Suppressor macrophage (primary cell): ENCODE results near the gene ZNF418.
"Not testable (repeated sequence)": the region's sequence is repeated elsewhere in the genome, so short reads cannot be mapped to it uniquely, and the experiment has no call there.

Experiments
- DNase-seq, 4 experiments: peaks; one replicate each; pipeline ENCODE4 v3.0.0-alpha.2; 2020 to 2022

Gene ZNF418

DNA sequence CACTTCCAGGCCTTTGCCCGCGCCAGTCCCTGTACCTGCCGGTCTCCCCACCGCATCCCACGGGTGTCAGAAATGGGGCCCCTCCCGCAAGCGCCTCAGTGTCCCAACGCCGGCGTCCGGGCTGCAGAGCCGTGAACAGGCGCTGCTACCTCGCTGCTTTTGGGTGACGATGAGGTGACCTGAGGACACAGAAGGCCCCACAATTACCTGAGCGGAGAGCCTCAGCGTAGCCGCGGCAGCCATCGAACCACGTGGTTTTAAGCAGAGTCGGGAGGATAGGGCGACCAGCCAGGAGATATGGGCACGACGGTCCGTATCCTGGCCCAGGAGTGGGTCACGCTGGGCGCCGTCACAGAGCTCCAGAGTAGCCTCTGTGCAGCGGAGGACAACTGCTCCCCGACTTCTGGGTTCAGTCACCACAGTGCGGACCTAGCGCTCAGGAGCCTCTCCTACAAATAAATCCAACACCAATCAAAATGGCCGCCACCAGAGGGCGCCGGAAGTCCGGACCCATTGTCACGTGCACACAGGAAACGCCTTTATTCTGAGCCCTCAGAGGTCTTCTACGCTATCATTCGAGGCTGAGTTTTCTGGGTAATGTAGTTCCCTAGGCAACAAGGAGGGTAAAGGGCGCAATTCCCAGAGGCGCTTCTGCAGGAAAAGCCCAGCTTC is 46.5 kb downstream of the ZNF418 start, which contains the start of gene ZNF814:
Gene ZNF814, minus strand, starts transcription at position 478 of the 672 bp plus-strand sequence. Its CDS starts 235 bp downstream, at position 243.
- peak; percentile 87 to 90 (median 88) for DNase-seq

GRCh38 chr19:57888107-57888559 is 47.1 kb downstream of the ZNF418 start:
- DNase-seq: peak in 1 of 4 experiments; percentile 2

DNA sequence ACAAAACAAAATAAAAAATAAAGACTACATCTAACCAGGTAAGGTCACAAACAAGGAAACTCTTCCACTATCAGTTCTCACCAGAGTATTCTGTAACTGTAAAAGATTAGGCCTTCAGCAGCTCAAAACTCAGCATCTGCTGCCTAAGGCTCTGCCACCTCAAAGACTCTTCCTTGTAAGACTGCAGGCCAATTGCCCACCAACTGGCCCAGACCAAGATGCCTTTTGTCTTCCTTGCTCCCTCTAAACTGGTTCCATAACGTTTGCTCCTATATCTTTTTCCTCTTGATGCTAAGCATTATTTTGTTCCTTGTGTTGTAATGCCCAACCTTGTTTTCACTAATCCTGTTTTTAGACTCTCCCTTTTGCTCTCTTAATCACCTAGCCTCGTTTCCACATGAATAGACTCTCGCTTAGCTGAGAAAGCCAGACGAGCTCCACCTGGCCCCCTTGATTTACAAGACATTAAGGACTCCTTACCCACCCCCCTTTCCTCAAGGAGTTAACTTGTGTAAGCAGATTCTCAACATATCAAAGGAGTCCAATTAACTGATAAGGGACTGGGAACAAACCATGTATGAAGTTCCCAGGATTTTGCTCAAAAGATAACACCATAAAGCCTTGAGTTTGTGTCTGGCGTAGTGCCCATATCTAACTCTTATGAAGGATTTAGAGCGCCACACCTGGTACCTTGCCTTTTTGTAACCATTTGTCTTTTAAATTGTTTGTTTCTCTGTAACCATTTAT is 47.8 kb downstream of the ZNF418 start:
- no peak for DNase-seq

DNA sequence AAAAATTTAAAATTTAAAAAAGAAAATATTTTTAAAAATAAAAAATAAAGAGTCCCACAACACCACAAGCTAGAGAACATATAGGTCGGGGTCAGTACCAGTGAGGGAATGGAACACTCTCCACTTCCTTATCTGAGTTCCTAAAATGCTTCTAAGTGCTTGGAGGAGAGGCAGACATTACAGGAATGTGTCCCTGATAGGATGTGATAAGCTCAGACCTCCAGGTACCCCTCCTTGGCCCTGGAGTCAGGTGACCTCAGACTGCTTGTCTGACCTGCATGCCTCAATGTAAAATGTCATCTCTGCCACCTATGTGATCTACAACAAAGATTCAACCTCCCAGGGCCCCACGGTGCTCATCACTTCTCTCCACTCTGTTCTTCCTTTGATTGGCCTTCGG is 49.2 kb downstream of the ZNF418 start:
- DNase-seq: no peak

GRCh38 chr19:57873883-57874799 is 61.1 kb downstream of the ZNF418 start:
- not testable (repeated sequence) for DNase-seq

DNA sequence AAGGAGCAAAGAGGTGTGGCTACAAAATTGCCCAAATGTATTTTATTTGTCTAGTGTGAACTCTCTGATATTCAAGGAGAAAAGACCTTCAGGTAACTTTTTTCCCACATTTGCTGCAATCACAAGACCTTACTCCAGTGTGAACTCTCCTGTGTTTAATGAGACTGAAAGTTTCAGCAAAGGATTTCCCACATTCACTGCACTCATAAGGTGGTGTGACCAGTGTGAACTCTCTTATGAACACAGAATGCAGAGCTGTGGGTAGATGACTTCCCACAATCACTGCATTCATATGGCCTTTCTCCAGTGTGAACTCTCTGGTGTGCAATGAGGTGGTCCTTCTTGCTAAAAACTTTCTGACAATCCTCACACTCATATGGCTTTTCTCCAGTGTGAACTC is 62.8 kb downstream of the ZNF418 start:
- no peak for DNase-seq
